ENCODE data around the gene CD3D. TPM values are rescaled to one million over a fixed set of nuclear protein-coding genes. Genes with fewer than 3 reads are reported as not detected.

CD3D gene
- total and polyA plus RNA-seq, 5 donors from 2014 or later = 476 to 1,577 (median 1,156) TPM

- ATAC-seq (ENCODE audit: low read depth in 2 of 2) (no peak), DNase-seq (no peak)
- Histone ChIP-seq H3K4me3 (ENCODE audit: low read depth, low read length) (peak overlapping the region; percentile 32), H3K4me1 (ENCODE audit: control insufficient read depth, insufficient read depth, low read length, poor library complexity, severe bottlenecking) (peaks cover 77% of the 10 kb centered on the region), H3K9me3 (ENCODE audit: control insufficient read depth in 2 of 2, low read length in 2 of 2) (no peaks in the 10 kb centered on the region), H3K27ac (ENCODE audit: insufficient read depth, low read length, poor library complexity, severe bottlenecking) (peak overlapping the region; percentile 55), H3K27me3 (ENCODE audit: control insufficient read depth, insufficient read depth, low read length) (no peaks in the 10 kb centered on the region), H3K36me3 (ENCODE audit: control insufficient read depth, insufficient read depth, low read length) (peaks cover 6% of the 10 kb centered on the region)
- Mint-ChIP-seq H3K9me3 (no peaks in the 10 kb centered on the region), H3K36me3 (peaks cover 47% of the 10 kb centered on the region), H3K27me3 (no peaks in the 10 kb centered on the region), H3K27ac (peak overlapping the region; percentile 91 to 99 (median 96)), H3K4me1 (peaks cover 23 to 90% (median 59%) of the 10 kb centered on the region in 4 donors), H3K4me3 (peak overlapping the region; percentile 16 to 80 (median 74))
These were observed 23.2 kb downstream of the CD3D start for GRCh38 chr11:118319337-118319707.

- DNase-seq = no peak
- peak overlapping the region; percentile 32 for H3K4me3 ChIP-seq (ENCODE audit: low read depth, low read length)
- H3K9me3 ChIP-seq (ENCODE audit: control insufficient read depth in 2 of 2, low read length in 2 of 2) = no peaks in the 10 kb centered on the region
These were observed 23.7 kb downstream of the CD3D start for GRCh38 chr11:118318581-118319336.

GRCh38 chr11:118318124-118318523 lies 24.4 kb downstream of the CD3D start:
- DNase-seq (no peak), ATAC-seq (ENCODE audit: low read depth in 2 of 2) (no peak)
- Mint-ChIP-seq H3K9me3 (no peaks in the 10 kb centered on the region), H3K27ac (peak overlapping the region; percentile 89 to 99 (median 96)), H3K4me1 (peaks cover 23 to 91% (median 62%) of the 10 kb centered on the region in 4 donors), H3K36me3 (peaks cover 48% of the 10 kb centered on the region), H3K27me3 (no peaks in the 10 kb centered on the region), H3K4me3 (peak overlapping the region in 3 of 4 donors; percentile 26 to 36 (median 29))
- H3K9me3 ChIP-seq (ENCODE audit: control insufficient read depth in 2 of 2, low read length in 2 of 2) = no peaks in the 10 kb centered on the region
- peaks cover 18% of the 10 kb centered on the region for H3K36me3 ChIP-seq (ENCODE audit: control insufficient read depth, insufficient read depth, low read length)
- peak overlapping the region; percentile 43 for H3K4me3 ChIP-seq (ENCODE audit: low read depth, low read length)
- H3K4me1 ChIP-seq (ENCODE audit: control insufficient read depth, insufficient read depth, low read length, poor library complexity, severe bottlenecking) = peaks cover 84% of the 10 kb centered on the region
- H3K27ac ChIP-seq (ENCODE audit: insufficient read depth, low read length, poor library complexity, severe bottlenecking) = peak overlapping the region; percentile 55
- H3K27me3 ChIP-seq (ENCODE audit: control insufficient read depth, insufficient read depth, low read length) = no peaks in the 10 kb centered on the region

More at GRCh38 chr11:118318581-118319336, 23.7 kb downstream of the CD3D start:
- Mint-ChIP-seq H3K27me3 (no peaks in the 10 kb centered on the region), H3K27ac (peak overlapping the region; percentile 91 to 99 (median 96)), H3K36me3 (peaks cover 50% of the 10 kb centered on the region), H3K4me3 (peak overlapping the region; percentile 16 to 80 (median 69)), H3K4me1 (peaks cover 23 to 91% (median 63%) of the 10 kb centered on the region in 4 donors), H3K9me3 (no peaks in the 10 kb centered on the region)
- H3K27me3 ChIP-seq (ENCODE audit: control insufficient read depth, insufficient read depth, low read length) = no peaks in the 10 kb centered on the region
- no peak for ATAC-seq (ENCODE audit: low read depth in 2 of 2)
- peak overlapping the region; percentile 55 for H3K27ac ChIP-seq (ENCODE audit: insufficient read depth, low read length, poor library complexity, severe bottlenecking)
- H3K4me1 ChIP-seq (ENCODE audit: control insufficient read depth, insufficient read depth, low read length, poor library complexity, severe bottlenecking) = peaks cover 79% of the 10 kb centered on the region
- H3K36me3 ChIP-seq (ENCODE audit: control insufficient read depth, insufficient read depth, low read length) = peaks cover 11% of the 10 kb centered on the region

GRCh38 chr11:118314988-118315411 lies 27.5 kb downstream of the CD3D start:
- H3K4me1 ChIP-seq (ENCODE audit: control insufficient read depth, insufficient read depth, low read length, poor library complexity, severe bottlenecking) = peaks cover 91% of the 10 kb centered on the region
- H3K27me3 ChIP-seq (ENCODE audit: control insufficient read depth, insufficient read depth, low read length) = no peaks in the 10 kb centered on the region
- peaks cover 22 to 93% (median 71%) of the 10 kb centered on the region in 4 donors for H3K4me1 Mint-ChIP-seq
- H3K9me3 ChIP-seq (ENCODE audit: control insufficient read depth in 2 of 2, low read length in 2 of 2) = no peaks in the 10 kb centered on the region
- peaks cover 39% of the 10 kb centered on the region for H3K36me3 ChIP-seq (ENCODE audit: control insufficient read depth, insufficient read depth, low read length)
- peaks cover 57% of the 10 kb centered on the region for H3K36me3 Mint-ChIP-seq
- ATAC-seq (ENCODE audit: low read depth in 2 of 2) = no peak
- no peak for DNase-seq
- no peaks in the 10 kb centered on the region for H3K9me3 Mint-ChIP-seq
- peak overlapping the region; percentile 99 for H3K27ac Mint-ChIP-seq
- no peak overlapping the region for H3K4me3 ChIP-seq (ENCODE audit: low read depth, low read length)
- no peaks in the 10 kb centered on the region for H3K27me3 Mint-ChIP-seq
- H3K27ac ChIP-seq (ENCODE audit: insufficient read depth, low read length, poor library complexity, severe bottlenecking) = peak overlapping the region; percentile 80
- peak overlapping the region; percentile 12 to 90 (median 81) for H3K4me3 Mint-ChIP-seq

- H3K4me3 Mint-ChIP-seq = peak overlapping the region in 1 of 4 donors; percentile 75
- H3K36me3 Mint-ChIP-seq = peaks cover 60% of the 10 kb centered on the region
- no peak for ATAC-seq (ENCODE audit: low read depth in 2 of 2)
- no peaks in the 10 kb centered on the region for H3K9me3 Mint-ChIP-seq
- Histone ChIP-seq H3K9me3 (ENCODE audit: control insufficient read depth in 2 of 2, low read length in 2 of 2) (no peaks in the 10 kb centered on the region), H3K4me3 (ENCODE audit: low read depth, low read length) (no peak overlapping the region), H3K4me1 (ENCODE audit: control insufficient read depth, insufficient read depth, low read length, poor library complexity, severe bottlenecking) (peaks cover 89% of the 10 kb centered on the region), H3K27me3 (ENCODE audit: control insufficient read depth, insufficient read depth, low read length) (no peaks in the 10 kb centered on the region), H3K36me3 (ENCODE audit: control insufficient read depth, insufficient read depth, low read length) (peaks cover 48% of the 10 kb centered on the region), H3K27ac (ENCODE audit: insufficient read depth, low read length, poor library complexity, severe bottlenecking) (peak overlapping the region; percentile 80)
- DNase-seq = no peak
- no peaks in the 10 kb centered on the region for H3K27me3 Mint-ChIP-seq
- peaks cover 25 to 92% (median 71%) of the 10 kb centered on the region in 4 donors for H3K4me1 Mint-ChIP-seq
- H3K27ac Mint-ChIP-seq = peak overlapping the region; percentile 54 to 99 (median 96)
These were observed 29.3 kb downstream of the CD3D start for GRCh38 chr11:118313242-118313641.

GRCh38 chr11:118312328-118312727 lies 30.2 kb downstream of the CD3D start:
- Histone ChIP-seq H3K36me3 (ENCODE audit: control insufficient read depth, insufficient read depth, low read length) (peaks cover 57% of the 10 kb centered on the region), H3K27me3 (ENCODE audit: control insufficient read depth, insufficient read depth, low read length) (no peaks in the 10 kb centered on the region), H3K4me1 (ENCODE audit: control insufficient read depth, insufficient read depth, low read length, poor library complexity, severe bottlenecking) (peaks cover 89% of the 10 kb centered on the region), H3K9me3 (ENCODE audit: control insufficient read depth in 2 of 2, low read length in 2 of 2) (no peaks in the 10 kb centered on the region), H3K4me3 (ENCODE audit: low read depth, low read length) (peak overlapping the region; percentile 13), H3K27ac (ENCODE audit: insufficient read depth, low read length, poor library complexity, severe bottlenecking) (peak overlapping the region; percentile 80)
- Mint-ChIP-seq H3K36me3 (peaks cover 67% of the 10 kb centered on the region), H3K9me3 (no peaks in the 10 kb centered on the region), H3K4me3 (peak overlapping the region in 3 of 4 donors; percentile 12 to 66 (median 21)), H3K27ac (peak overlapping the region; percentile 86 to 99 (median 94)), H3K4me1 (peaks cover 27 to 96% (median 76%) of the 10 kb centered on the region in 4 donors), H3K27me3 (no peaks in the 10 kb centered on the region)
- DNase-seq (no peak), ATAC-seq (ENCODE audit: low read depth in 2 of 2) (no peak)

GRCh38 chr11:118311518-118311917 lies 31.0 kb downstream of the CD3D start:
- Mint-ChIP-seq H3K4me3 (peak overlapping the region; percentile 12 to 72 (median 66)), H3K27me3 (no peaks in the 10 kb centered on the region), H3K4me1 (peaks cover 26 to 96% (median 75%) of the 10 kb centered on the region in 4 donors), H3K36me3 (peaks cover 72% of the 10 kb centered on the region), H3K27ac (peak overlapping the region; percentile 85 to 99 (median 94)), H3K9me3 (no peaks in the 10 kb centered on the region)
- ATAC-seq (ENCODE audit: low read depth in 2 of 2) (peak; percentile 38 to 62), DNase-seq (peak in 2 of 3 donors; percentile 32 to 64)
- Histone ChIP-seq H3K27me3 (ENCODE audit: control insufficient read depth, insufficient read depth, low read length) (no peaks in the 10 kb centered on the region), H3K9me3 (ENCODE audit: control insufficient read depth in 2 of 2, low read length in 2 of 2) (no peaks in the 10 kb centered on the region), H3K4me1 (ENCODE audit: control insufficient read depth, insufficient read depth, low read length, poor library complexity, severe bottlenecking) (peaks cover 89% of the 10 kb centered on the region), H3K36me3 (ENCODE audit: control insufficient read depth, insufficient read depth, low read length) (peaks cover 60% of the 10 kb centered on the region), H3K27ac (ENCODE audit: insufficient read depth, low read length, poor library complexity, severe bottlenecking) (peak overlapping the region; percentile 80), H3K4me3 (ENCODE audit: low read depth, low read length) (peak overlapping the region; percentile 13)
